Sigmoid colon (tissue), 4 donors: ENCODE measurements around the gene KIRREL3.

Experiments used
- POLR2A ChIP-seq, 2 donors: fragments of 450-650 bp; IDR thresholded peaks; one replicate each; pipeline ENCODE4 v1.6.1; 2016; ENCODE audit warnings: antibody characterized with exemption in 2 of 2, mild to moderate bottlenecking in 2 of 2, moderate library complexity in 2 of 2
- POLR2AphosphoS5 ChIP-seq, 4 donors: sonication (generic); formaldehyde crosslinking; IDR thresholded peaks; one replicate each; pipeline ENCODE4 v1.6.1; 2017; ENCODE audit warnings: antibody characterized with exemption in 4 of 4
- TF ChIP-seq, protein P1 (sequence below), 4 experiments: fragments of 450-650 bp in 3 of 4; fragments of 200-600 bp in 1 of 4; IDR thresholded peaks; one replicate each; pipeline ENCODE4 v1.5.1; 2016 to 2019; ENCODE audit warnings: antibody characterized with exemption in 4 of 4, mild to moderate bottlenecking in 3 of 4, moderate library complexity in 2 of 4

- TF ChIP-seq, protein P1, sequence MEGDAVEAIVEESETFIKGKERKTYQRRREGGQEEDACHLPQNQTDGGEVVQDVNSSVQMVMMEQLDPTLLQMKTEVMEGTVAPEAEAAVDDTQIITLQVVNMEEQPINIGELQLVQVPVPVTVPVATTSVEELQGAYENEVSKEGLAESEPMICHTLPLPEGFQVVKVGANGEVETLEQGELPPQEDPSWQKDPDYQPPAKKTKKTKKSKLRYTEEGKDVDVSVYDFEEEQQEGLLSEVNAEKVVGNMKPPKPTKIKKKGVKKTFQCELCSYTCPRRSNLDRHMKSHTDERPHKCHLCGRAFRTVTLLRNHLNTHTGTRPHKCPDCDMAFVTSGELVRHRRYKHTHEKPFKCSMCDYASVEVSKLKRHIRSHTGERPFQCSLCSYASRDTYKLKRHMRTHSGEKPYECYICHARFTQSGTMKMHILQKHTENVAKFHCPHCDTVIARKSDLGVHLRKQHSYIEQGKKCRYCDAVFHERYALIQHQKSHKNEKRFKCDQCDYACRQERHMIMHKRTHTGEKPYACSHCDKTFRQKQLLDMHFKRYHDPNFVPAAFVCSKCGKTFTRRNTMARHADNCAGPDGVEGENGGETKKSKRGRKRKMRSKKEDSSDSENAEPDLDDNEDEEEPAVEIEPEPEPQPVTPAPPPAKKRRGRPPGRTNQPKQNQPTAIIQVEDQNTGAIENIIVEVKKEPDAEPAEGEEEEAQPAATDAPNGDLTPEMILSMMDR (IDR thresholded peaks at IDR 0.05): no peak
- no peak for TF ChIP-seq POLR2AphosphoS5 (IDR thresholded peaks at IDR 0.05)
- no peak for TF ChIP-seq POLR2A (IDR thresholded peaks at IDR 0.05)
Observed at GRCh38 chr11:127013550-127013949, 13.0 kb upstream of the KIRREL3 start.
